Trophoblast cell (in vitro differentiated cells and primary cell): Measurements from ENCODE around the gene PLCG2.
A peak's percentile ranks its signal among the peaks of the same experiment; 100 is the strongest.

Experiments used
- DNase-seq, 2 donors: peaks; one replicate each; pipeline ENCODE4 v3.0.0-alpha.2; 2016
- H2AFZ ChIP-seq: 2 replicates; pipeline ENCODE4 v1.6.1; 2013; ENCODE audit warnings: low read length, moderate library complexity, mild to moderate bottlenecking; ENCODE audit not compliant: insufficient read depth, poor library complexity
- H2AK5ac ChIP-seq: 2 replicates; pipeline ENCODE4 v1.6.1; 2013; ENCODE audit warnings: mild to moderate bottlenecking, low read length
- H2BK120ac ChIP-seq: 2 replicates; pipeline ENCODE4 v1.6.1; 2013; ENCODE audit warnings: low read length, mild to moderate bottlenecking, moderate library complexity; ENCODE audit not compliant: insufficient read depth, poor library complexity
- H2BK12ac ChIP-seq: 2 replicates; pipeline ENCODE4 v1.6.1; 2013; ENCODE audit warnings: mild to moderate bottlenecking, low read length, moderate library complexity
- H2BK5ac ChIP-seq: 2 replicates; pipeline ENCODE4 v1.6.1; 2013; ENCODE audit warnings: low read length, low read depth, moderate library complexity, mild to moderate bottlenecking; ENCODE audit not compliant: poor library complexity
- H3K14ac ChIP-seq: 2 replicates; pipeline ENCODE4 v1.6.1; 2013; ENCODE audit warnings: mild to moderate bottlenecking, low read length
- H3K18ac ChIP-seq: 2 replicates; pipeline ENCODE4 v1.6.1; 2013; ENCODE audit warnings: mild to moderate bottlenecking, low read length
- H3K23ac ChIP-seq: 2 replicates; pipeline ENCODE4 v1.6.1; 2013; ENCODE audit warnings: low read length
- H3K27ac ChIP-seq: 2 replicates; pipeline ENCODE4 v1.5.1; 2013; ENCODE audit warnings: low read depth, mild to moderate bottlenecking, inconsistent platforms, low read length, moderate library complexity
- H3K27me3 ChIP-seq: 2 replicates; pipeline ENCODE4 v1.6.1; 2013; ENCODE audit warnings: inconsistent platforms, mild to moderate bottlenecking, low read length, moderate library complexity; ENCODE audit not compliant: insufficient read depth
- H3K36me3 ChIP-seq, 2 experiments: 1 replicate in 1 of 2; 2 replicates in 1 of 2; pipeline ENCODE4 v1.6.1; 2013; ENCODE audit warnings: low read length in 2 of 2, mild to moderate bottlenecking in 2 of 2, moderate library complexity in 1 of 2; ENCODE audit not compliant: insufficient read depth in 2 of 2, control insufficient read depth in 1 of 2
- H3K4ac ChIP-seq: 2 replicates; pipeline ENCODE4 v1.6.1; 2013; ENCODE audit warnings: low read depth, mild to moderate bottlenecking, low read length, moderate library complexity
- H3K4me1 ChIP-seq, 2 experiments: 1 replicate in 1 of 2; 2 replicates in 1 of 2; pipeline ENCODE4 v1.6.1; 2013; ENCODE audit warnings: low read length in 2 of 2, mild to moderate bottlenecking in 2 of 2, moderate library complexity in 1 of 2; ENCODE audit not compliant: insufficient read depth in 2 of 2, control insufficient read depth in 1 of 2
- H3K4me2 ChIP-seq: 2 replicates; pipeline ENCODE4 v1.6.1; 2013; ENCODE audit warnings: inconsistent platforms, mild to moderate bottlenecking, low read length, moderate library complexity
- H3K4me3 ChIP-seq: 2 replicates; pipeline ENCODE4 v1.5.1; 2013; ENCODE audit warnings: mild to moderate bottlenecking, low read depth, low read length, inconsistent platforms
- H3K79me1 ChIP-seq: one replicate; pipeline ENCODE4 v1.6.1; 2013; ENCODE audit warnings: low read length
- H3K79me2 ChIP-seq: 2 replicates; pipeline ENCODE4 v1.6.1; 2013; ENCODE audit warnings: low read length, mild to moderate bottlenecking; ENCODE audit not compliant: control insufficient read depth, insufficient read depth, poor library complexity
- H3K9ac ChIP-seq: 2 replicates; pipeline ENCODE4 v1.6.1; 2013; ENCODE audit warnings: mild to moderate bottlenecking, low read length
- H3K9me3 ChIP-seq: 2 replicates; pipeline ENCODE4 v1.6.1; 2013; ENCODE audit warnings: low read depth, mild to moderate bottlenecking, control low read depth, inconsistent platforms, low read length; ENCODE audit not compliant: insufficient read depth
- H4K12ac ChIP-seq: 2 replicates; pipeline ENCODE4 v1.6.1; 2013; ENCODE audit warnings: low read depth, mild to moderate bottlenecking, low read length, moderate library complexity
- H4K8ac ChIP-seq: 2 replicates; pipeline ENCODE4 v1.6.1; 2013; ENCODE audit warnings: low read depth, mild to moderate bottlenecking, low read length, moderate library complexity
- H4K91ac ChIP-seq: one replicate; pipeline ENCODE4 v1.6.1; 2013; ENCODE audit warnings: low read depth, mild to moderate bottlenecking, low read length, moderate library complexity
- WGBS: extraction: QIAGEN DNeasy Blood & Tissue Kit; methylation state at CpG from one replicate; pipeline ENCODE4 v1.1.7; 2013; ENCODE audit warnings: missing lambda C conversion rate; ENCODE audit not compliant: insufficient read length, insufficient coverage; ENCODE audit errors: extremely low coverage; 5-methylcytosine and 5-hydroxymethylcytosine counted together

Gene PLCG2

GRCh38 chr16:81810894-81811538 is 31.9 kb downstream of the PLCG2 start:
- no peak overlapping the region for H2AK5ac ChIP-seq
- no peaks in the 10 kb centered on the region for H3K36me3 ChIP-seq
- H3K9ac ChIP-seq = no peak overlapping the region
- peaks cover 2% of the 10 kb centered on the region for H3K9me3 ChIP-seq
- H3K18ac ChIP-seq = no peak overlapping the region
- no peak overlapping the region for H4K91ac ChIP-seq
- no peak overlapping the region for H4K12ac ChIP-seq
- H3K4ac ChIP-seq = no peak overlapping the region
- no CpG with 5 or more reads among the region's 10 CpGs for WGBS
- no peak overlapping the region for H3K23ac ChIP-seq
- no peak overlapping the region for H3K14ac ChIP-seq
- H3K4me1 ChIP-seq = peaks cover 0 to 2% of the 10 kb centered on the region in 2 experiments
- no peaks in the 10 kb centered on the region for H3K79me1 ChIP-seq
- H2BK12ac ChIP-seq = no peak overlapping the region
- H3K4me3 ChIP-seq = no peak overlapping the region
- no peak overlapping the region for H4K8ac ChIP-seq
- no peak overlapping the region for H3K4me2 ChIP-seq
- H3K27me3 ChIP-seq = no peaks in the 10 kb centered on the region
- no peak for DNase-seq
- H3K27ac ChIP-seq = no peak overlapping the region
- no peaks in the 10 kb centered on the region for H3K79me2 ChIP-seq
- H2AFZ ChIP-seq = no peak overlapping the region
- H2BK5ac ChIP-seq = no peak overlapping the region
- H2BK120ac ChIP-seq = no peak overlapping the region

- no peak overlapping the region for H3K23ac ChIP-seq
- no peak overlapping the region for H3K9ac ChIP-seq
- H4K91ac ChIP-seq = no peak overlapping the region
- no peak for DNase-seq
- H3K14ac ChIP-seq = no peak overlapping the region
- no peak overlapping the region for H4K8ac ChIP-seq
- H3K4me1 ChIP-seq = peaks cover 0 to 2% of the 10 kb centered on the region in 2 experiments
- H3K4me3 ChIP-seq = no peak overlapping the region
- H3K4me2 ChIP-seq = no peak overlapping the region
- H2BK120ac ChIP-seq = no peak overlapping the region
- H3K79me2 ChIP-seq = no peaks in the 10 kb centered on the region
- no CpG with 5 or more reads among the region's 2 CpGs for WGBS
- H3K79me1 ChIP-seq = no peaks in the 10 kb centered on the region
- H3K27me3 ChIP-seq = no peaks in the 10 kb centered on the region
- H2BK5ac ChIP-seq = no peak overlapping the region
- no peak overlapping the region for H3K27ac ChIP-seq
- H3K18ac ChIP-seq = no peak overlapping the region
- no peak overlapping the region for H2AFZ ChIP-seq
- H4K12ac ChIP-seq = no peak overlapping the region
- H3K36me3 ChIP-seq = no peaks in the 10 kb centered on the region
- H2BK12ac ChIP-seq = no peak overlapping the region
- H3K4ac ChIP-seq = no peak overlapping the region
- H2AK5ac ChIP-seq = no peak overlapping the region
- peaks cover 2% of the 10 kb centered on the region for H3K9me3 ChIP-seq
Measured at GRCh38 chr16:81813648-81814047, 34.6 kb downstream of the PLCG2 start.

GRCh38 chr16:81814751-81815428 is 35.8 kb downstream of the PLCG2 start:
- no peak overlapping the region for H3K4me3 ChIP-seq
- no CpG with 5 or more reads among the region's 5 CpGs for WGBS
- peak; percentile 44 to 68 for DNase-seq

GRCh38 chr16:81815429-81815766 is 36.3 kb downstream of the PLCG2 start:
- no peak overlapping the region for H4K91ac ChIP-seq
- no CpG with 5 or more reads among the region's 5 CpGs for WGBS
- no peak for DNase-seq
- H3K36me3 ChIP-seq = no peaks in the 10 kb centered on the region
- H3K27me3 ChIP-seq = no peaks in the 10 kb centered on the region
- no peak overlapping the region for H3K4ac ChIP-seq
- no peak overlapping the region for H3K4me3 ChIP-seq
- no peak overlapping the region for H3K18ac ChIP-seq
- no peak overlapping the region for H2BK5ac ChIP-seq
- H4K12ac ChIP-seq = no peak overlapping the region
- H2BK120ac ChIP-seq = no peak overlapping the region
- H3K27ac ChIP-seq = no peak overlapping the region
- no peak overlapping the region for H3K4me2 ChIP-seq
- no peaks in the 10 kb centered on the region for H3K9me3 ChIP-seq
- no peak overlapping the region for H3K23ac ChIP-seq
- H3K14ac ChIP-seq = no peak overlapping the region
- no peaks in the 10 kb centered on the region for H3K79me2 ChIP-seq
- no peaks in the 10 kb centered on the region for H3K79me1 ChIP-seq
- H3K9ac ChIP-seq = no peak overlapping the region
- H2AK5ac ChIP-seq = no peak overlapping the region
- no peak overlapping the region for H4K8ac ChIP-seq
- peaks cover 0 to 2% of the 10 kb centered on the region in 2 experiments for H3K4me1 ChIP-seq
- H2AFZ ChIP-seq = no peak overlapping the region
- no peak overlapping the region for H2BK12ac ChIP-seq

More at GRCh38 chr16:81814751-81815428, 35.8 kb downstream of the PLCG2 start:
- H2BK12ac ChIP-seq = no peak overlapping the region
- H4K8ac ChIP-seq = no peak overlapping the region
- no peak overlapping the region for H3K18ac ChIP-seq
- H3K9me3 ChIP-seq = no peaks in the 10 kb centered on the region
- H3K9ac ChIP-seq = no peak overlapping the region
- no peak overlapping the region for H4K91ac ChIP-seq
- no peak overlapping the region for H3K4me2 ChIP-seq
- H3K79me2 ChIP-seq = no peaks in the 10 kb centered on the region
- no peak overlapping the region for H2BK120ac ChIP-seq
- no peak overlapping the region for H3K4ac ChIP-seq
- H3K36me3 ChIP-seq = no peaks in the 10 kb centered on the region
- no peak overlapping the region for H3K27ac ChIP-seq
- H2BK5ac ChIP-seq = no peak overlapping the region
- H3K14ac ChIP-seq = no peak overlapping the region
- no peak overlapping the region for H3K23ac ChIP-seq
- no peaks in the 10 kb centered on the region for H3K27me3 ChIP-seq
- no peak overlapping the region for H2AK5ac ChIP-seq
- no peak overlapping the region for H4K12ac ChIP-seq
- peaks cover 0 to 2% of the 10 kb centered on the region in 2 experiments for H3K4me1 ChIP-seq
- H3K79me1 ChIP-seq = no peaks in the 10 kb centered on the region
- H2AFZ ChIP-seq = no peak overlapping the region
